Panc1 (cell line): ENCODE measurements around the gene MMP28. TPM values are rescaled to one million over a fixed set of nuclear protein-coding genes. Genes with fewer than 3 reads are reported as not detected.

Source experiments
- ATAC-seq: fragments of 200-7000 bp; cut with Tn5 transposase; 2 replicates; pipeline ENCODE4 v1.9.1; 2020; ENCODE audit warnings: mild to moderate bottlenecking, moderate library complexity
- BruUV-seq: library from RNA; stranded (reverse); fragments of 400-500 nt; replicated peaks from 2 replicates; lab custom pipeline; 2021; lab: Mats Ljungman, UMichigan
- CTCF ChIA-PET: fragments of 300-600 bp; sonication (Branson Sonifier 250); formaldehyde crosslinking; loops from one replicate; lab custom pipeline; 2022; ENCODE audit warnings: antibody characterized with exemption; lab: Charles Lee
- POLR2A ChIA-PET: fragments of 300-600 bp; sonication (Branson Sonifier 250); formaldehyde crosslinking; loops from one replicate; lab custom pipeline; 2022; ENCODE audit warnings: antibody characterized with exemption; lab: Charles Lee
- DNase-seq: peaks from one replicate; pipeline ENCODE4 v3.0.0-alpha.2; 2010; ENCODE audit warnings: low read depth, low spot score
- H3K27ac ChIP-seq: 2 replicates; pipeline ENCODE4 v1.5.1; 2011; ENCODE audit warnings: mild to moderate bottlenecking, low read length, inconsistent platforms
- H3K27me3 ChIP-seq: fragments of 200-500 bp; sonication (Bioruptor generic); 2 replicates; pipeline ENCODE4 v1.6.0; 2014; ENCODE audit warnings: low read length, inconsistent platforms; ENCODE audit not compliant: control insufficient read depth, insufficient read depth
- H3K36me3 ChIP-seq: fragments of 200-500 bp; sonication (Bioruptor generic); 2 replicates; pipeline ENCODE4 v1.5.1; 2014; ENCODE audit warnings: inconsistent platforms, mild to moderate bottlenecking, low read length, moderate library complexity; ENCODE audit not compliant: control insufficient read depth, insufficient read depth
- H3K4me1 ChIP-seq: 2 replicates; pipeline ENCODE4 v1.5.1; 2011; ENCODE audit warnings: inconsistent platforms, mild to moderate bottlenecking, low read length, moderate library complexity; ENCODE audit not compliant: control insufficient read depth, insufficient read depth
- H3K4me3 ChIP-seq, 2 experiments: 2 replicates each; pipeline ENCODE4 v1.5.1; 2011 to 2012; ENCODE audit warnings: low read depth in 2 of 2, low read length in 2 of 2, mild to moderate bottlenecking in 2 of 2, inconsistent platforms in 1 of 2, moderate library complexity in 1 of 2
- H3K9me3 ChIP-seq: fragments of 200-500 bp; sonication (Bioruptor generic); 2 replicates; pipeline ENCODE4 v1.5.1; 2014; ENCODE audit warnings: low read depth, mild to moderate bottlenecking, inconsistent platforms, low read length, moderate library complexity; ENCODE audit not compliant: control insufficient read depth, insufficient read depth
- CTCF ChIP-seq: fragments of 450-650 bp; IDR thresholded peaks from 2 replicates; pipeline ENCODE4 v1.5.1; 2017; ENCODE audit warnings: mild to moderate bottlenecking
- POLR2AphosphoS5 ChIP-seq: IDR thresholded peaks from 2 replicates; pipeline ENCODE4 v1.6.1; 2012; ENCODE audit warnings: mild to moderate bottlenecking, low read depth, low read length, moderate library complexity
- REST ChIP-seq, 2 experiments: IDR thresholded peaks; 2 replicates each; pipeline ENCODE4 v1.6.1; 2011 to 2012; ENCODE audit warnings: low read depth in 2 of 2, control low read depth in 1 of 2, low read length in 1 of 2, mild to moderate bottlenecking in 1 of 2, moderate library complexity in 1 of 2; ENCODE audit not compliant: insufficient read depth in 1 of 2
- SIN3A ChIP-seq: IDR thresholded peaks from 2 replicates; pipeline ENCODE4 v1.6.1; 2012; ENCODE audit warnings: low read depth, mild to moderate bottlenecking, low read length, moderate library complexity, borderline replicate concordance; ENCODE audit not compliant: insufficient read depth
- TCF7L2 ChIP-seq: IDR thresholded peaks from 2 replicates; pipeline ENCODE4 v1.6.1; 2011; ENCODE audit warnings: mild to moderate bottlenecking, low read depth, low read length, inconsistent platforms
- in situ Hi-C: cut with HindIII; loops from 2 replicates; pipeline ENCODE4 v1.10.0; 2016; ENCODE audit warnings: low sequenced_read_pairs, low pct_unique_long_range_greater_than_20kb
- intact Hi-C: fragments of 100-400 bp; cut with micrococcal nuclease; formaldehyde crosslinking; loops from one replicate; pipeline ENCODE4 v1.10.0; 2022; ENCODE audit not compliant: unreplicated experiment
- total RNA-seq: library from RNA; stranded (reverse); gene quantifications from one replicate; pipeline ENCODE4 v1.2.1, GENCODE V29; 2021; ENCODE audit not compliant: unreplicated experiment

MMP28 gene
- total RNA-seq, 1 experiment from 2014 or later, result 1.6 TPM

- in situ Hi-C loops (no loop called here), intact Hi-C loops (no loop called here)
- ATAC-seq (no peak), DNase-seq (no peak)
- no peak overlapping the region for H3K4me3 ChIP-seq
- no TSS peak for BruUV-seq
- no peak for TF ChIP-seq REST (IDR thresholded peaks at IDR 0.05; ENCODE audit: insufficient read depth in 1 of 2, low read depth in 2 of 2, low read length in 1 of 2)
- no peak for TF ChIP-seq SIN3A
- TF ChIP-seq TCF7L2, result no peak
- TF ChIP-seq POLR2AphosphoS5, result no peak
- no peak for TF ChIP-seq CTCF
- peaks cover 22% of the 10 kb centered on the region for H3K4me1 ChIP-seq
- ChIA-PET CTCF (interaction anchor here (1.0 kb wide), 1 partner anchor 48 kb away, joined by 3 read pairs; no protein-coding TSS in a partner anchor), POLR2A (no interaction called here)
- peaks cover 12% of the 10 kb centered on the region for H3K36me3 ChIP-seq
- H3K9me3 ChIP-seq, result no peaks in the 10 kb centered on the region
- H3K27me3 ChIP-seq, result no peaks in the 10 kb centered on the region
- H3K27ac ChIP-seq, result no peak overlapping the region
Measured at GRCh38 chr17:35811759-35812158, 16.3 kb upstream of the MMP28 start.

- POLR2A ChIA-PET, result no interaction called here
- ATAC-seq (no peak; the same call in 1 of the 2 replicates), DNase-seq (no peak)
- Histone ChIP-seq H3K4me1 (peaks cover 22% of the 10 kb centered on the region), H3K36me3 (peaks cover 12% of the 10 kb centered on the region), H3K27me3 (no peaks in the 10 kb centered on the region), H3K27ac (peak overlapping the region; percentile 98), H3K9me3 (no peaks in the 10 kb centered on the region), H3K4me3 (peak overlapping the region; percentile 89 to 99)
- no TSS peak for BruUV-seq
- in situ Hi-C loops (no loop called here), intact Hi-C loops (no loop called here)
- CTCF ChIA-PET, result interaction anchor here (1.0 kb wide), 1 partner anchor 46 kb away, joined by 4 read pairs; no protein-coding TSS in a partner anchor
- TF ChIP-seq POLR2AphosphoS5 (no peak; the same call in 1 of the 2 replicates), SIN3A (no peak), CTCF (no peak), TCF7L2 (no peak), REST (IDR thresholded peaks at IDR 0.05; ENCODE audit: insufficient read depth in 1 of 2, low read depth in 2 of 2, low read length in 1 of 2) (no peak)
Measured at GRCh38 chr17:35809855-35810461, 14.5 kb upstream of the MMP28 start.
